ENCODE results near the gene HNRNPM.
"Not testable (repeated sequence)": the region's sequence is repeated elsewhere in the genome, so short reads cannot be mapped to it uniquely, and the experiment has no call there.

The HNRNPM gene

DNA sequence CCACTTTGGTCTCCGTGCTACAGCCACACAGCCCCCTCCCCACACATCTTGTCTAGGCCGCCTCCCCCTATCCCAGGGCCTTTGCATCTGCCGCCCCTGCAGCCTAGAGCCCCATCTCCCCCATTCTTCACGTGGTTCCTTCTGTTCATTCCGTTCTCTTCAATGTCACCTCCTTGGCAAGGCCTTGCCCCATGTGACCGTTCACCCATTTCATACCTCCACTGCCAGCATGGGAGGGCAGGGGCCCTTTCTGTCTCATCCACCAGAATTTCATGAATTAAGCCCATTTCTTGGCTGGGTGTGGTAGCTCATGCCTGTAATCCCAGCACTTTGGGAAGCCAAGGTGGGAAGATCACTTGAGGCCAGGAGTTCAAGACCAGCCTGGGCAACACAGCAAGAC is 15.7 kb upstream of the HNRNPM start:
- DNase-seq: no peak

DNA sequence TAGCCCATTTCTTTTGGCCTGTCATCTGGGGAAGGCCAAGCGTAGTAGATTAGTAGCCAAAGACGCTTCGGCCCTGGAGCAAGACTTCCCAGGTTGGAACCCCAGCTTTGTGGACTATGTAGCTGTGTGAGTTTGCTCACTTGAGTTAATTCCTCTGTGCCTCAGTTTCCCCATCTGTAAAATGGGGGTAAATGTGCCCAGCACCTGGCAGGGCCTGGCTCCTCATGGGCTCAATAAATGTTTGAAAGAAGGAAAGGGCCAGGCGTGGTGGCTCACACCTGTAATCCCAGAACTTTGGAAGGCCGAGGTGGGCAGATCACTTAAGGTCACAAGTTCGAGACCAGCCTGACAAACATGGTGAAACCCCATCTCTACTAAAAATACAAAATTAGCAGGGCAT is 14.9 kb upstream of the HNRNPM start:
- no peak for DNase-seq

DNA sequence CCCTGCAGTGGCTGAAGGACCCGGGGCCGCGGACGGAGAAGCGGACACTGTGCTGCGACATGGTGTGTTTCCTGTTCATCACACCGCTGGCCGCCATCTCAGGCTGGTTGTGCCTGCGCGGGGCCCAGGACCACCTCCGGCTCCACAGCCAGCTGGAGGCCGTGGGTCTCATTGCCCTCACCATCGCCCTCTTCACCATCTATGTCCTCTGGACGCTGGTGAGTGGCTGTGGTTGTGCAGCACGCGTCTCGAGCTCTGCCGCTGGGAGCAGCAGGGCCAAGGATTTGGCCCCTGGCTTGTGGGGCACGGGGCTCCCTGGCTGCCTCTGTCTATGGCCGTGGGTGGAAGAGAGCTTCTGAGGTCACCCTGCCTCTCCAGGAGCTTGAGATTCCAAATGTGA is 14.1 kb upstream of the HNRNPM start:
- no peak for DNase-seq

DNA sequence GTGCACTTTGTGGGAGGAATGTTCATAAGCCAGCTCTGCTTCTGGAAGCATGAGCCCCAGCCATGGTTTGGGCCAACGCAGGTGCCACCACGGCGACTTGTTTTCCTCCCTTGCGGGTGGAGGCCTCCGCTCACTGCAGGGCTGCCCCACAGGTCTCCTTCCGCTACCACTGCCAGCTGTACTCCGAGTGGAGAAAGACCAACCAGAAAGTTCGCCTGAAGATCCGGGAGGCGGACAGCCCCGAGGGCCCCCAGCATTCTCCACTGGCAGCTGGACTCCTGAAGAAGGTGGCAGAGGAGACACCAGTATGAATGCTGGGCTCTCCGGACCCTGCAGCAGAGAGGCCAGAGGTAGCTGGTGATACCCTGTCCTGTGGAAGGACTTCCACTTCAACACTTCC is 6.5 kb upstream of the HNRNPM start:
- DNase-seq: no peak

DNA sequence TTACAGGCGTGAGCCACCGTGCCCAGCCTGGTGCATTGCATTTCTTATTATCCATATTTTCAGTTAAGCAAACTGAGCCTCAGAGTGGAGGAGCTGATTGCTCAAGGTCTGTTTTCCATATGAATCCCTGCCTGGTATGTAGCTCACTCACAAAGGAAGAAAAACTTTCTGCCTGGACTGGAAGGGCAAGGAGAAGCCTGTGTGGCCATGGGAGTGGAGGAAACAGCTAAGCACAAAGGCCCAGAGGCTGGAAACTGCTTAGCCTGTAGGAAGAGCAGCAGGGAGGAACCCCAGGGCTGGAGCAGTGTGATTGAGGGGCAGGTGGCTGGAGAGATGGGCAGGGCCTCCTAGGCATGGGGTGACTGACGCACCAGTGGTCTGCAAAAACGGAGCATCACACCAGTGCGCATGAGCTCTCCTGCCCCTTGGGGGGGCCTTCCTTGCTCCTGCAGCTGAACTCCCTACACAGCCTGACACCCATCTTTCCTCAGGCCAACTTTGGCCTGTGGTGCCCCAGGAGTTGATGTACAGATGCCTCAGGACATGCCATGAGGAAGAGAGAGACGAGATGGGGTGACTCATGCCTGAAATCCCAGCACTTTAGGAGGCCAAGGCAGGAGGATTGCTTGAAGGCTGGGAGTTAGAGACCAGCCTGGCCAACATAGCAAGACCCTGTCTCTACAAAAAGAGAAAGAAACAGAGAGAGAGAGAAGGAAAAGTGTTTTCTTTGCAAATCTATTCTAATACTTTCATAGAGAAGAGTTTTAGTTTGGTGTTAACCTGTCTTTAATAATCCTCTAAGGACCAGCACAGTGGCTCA is 2.8 kb upstream of the HNRNPM start:
- peak; percentile 61 for DNase-seq

DNA sequence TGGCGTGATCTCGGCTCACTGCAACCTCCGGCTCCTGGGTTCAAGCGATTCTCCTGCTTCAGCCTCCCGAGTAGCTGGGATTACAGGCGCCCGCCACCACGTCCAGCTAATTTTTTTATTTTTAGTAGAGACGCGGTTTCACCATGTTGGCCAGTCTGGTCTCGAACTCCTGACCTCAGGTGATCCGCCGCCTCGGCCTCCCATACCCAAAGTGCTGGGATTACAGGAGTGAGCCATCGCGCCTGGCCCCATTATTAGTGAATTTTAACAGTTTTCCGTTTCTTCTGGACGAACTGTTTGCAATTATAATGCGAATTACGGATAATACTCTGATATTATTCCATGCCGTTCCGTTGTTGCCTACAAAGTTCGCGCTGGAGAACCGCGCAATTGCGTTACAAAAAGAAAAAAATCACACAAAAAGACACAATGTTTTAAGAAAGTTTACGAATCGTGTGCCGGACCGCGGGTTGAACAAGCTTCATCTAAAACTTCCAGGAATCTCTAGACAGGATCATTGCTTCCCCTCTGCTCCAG is 567 bp upstream of the HNRNPM start:
- not testable (repeated sequence) for DNase-seq

DNA sequence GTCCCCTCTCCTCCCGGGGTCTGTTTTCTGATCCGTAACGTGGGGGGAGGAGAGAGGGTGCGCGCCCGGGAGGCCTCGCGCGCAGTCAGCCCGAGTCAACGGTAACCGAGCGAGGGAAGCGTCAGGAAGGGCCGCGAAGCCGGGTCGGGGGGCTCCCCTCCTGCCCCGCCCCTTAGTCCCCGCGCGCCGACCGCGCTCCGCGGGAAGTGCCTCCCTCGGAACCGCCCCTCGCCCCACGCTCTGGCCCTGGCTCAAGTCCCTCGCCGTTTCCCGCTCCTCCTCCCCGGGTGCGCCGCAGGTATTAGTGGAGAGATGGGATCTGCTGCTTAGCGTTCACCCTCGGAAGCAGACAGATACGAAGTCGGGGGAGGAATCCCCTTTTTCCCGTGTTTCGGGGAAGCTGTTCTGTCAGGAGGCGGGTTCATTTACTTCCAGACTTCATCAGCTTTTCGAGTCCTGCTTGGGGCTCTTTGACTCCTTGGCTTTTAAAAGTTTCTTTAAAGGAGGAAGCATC is 770 bp downstream of the HNRNPM start:
- DNase-seq: no peak

DNA sequence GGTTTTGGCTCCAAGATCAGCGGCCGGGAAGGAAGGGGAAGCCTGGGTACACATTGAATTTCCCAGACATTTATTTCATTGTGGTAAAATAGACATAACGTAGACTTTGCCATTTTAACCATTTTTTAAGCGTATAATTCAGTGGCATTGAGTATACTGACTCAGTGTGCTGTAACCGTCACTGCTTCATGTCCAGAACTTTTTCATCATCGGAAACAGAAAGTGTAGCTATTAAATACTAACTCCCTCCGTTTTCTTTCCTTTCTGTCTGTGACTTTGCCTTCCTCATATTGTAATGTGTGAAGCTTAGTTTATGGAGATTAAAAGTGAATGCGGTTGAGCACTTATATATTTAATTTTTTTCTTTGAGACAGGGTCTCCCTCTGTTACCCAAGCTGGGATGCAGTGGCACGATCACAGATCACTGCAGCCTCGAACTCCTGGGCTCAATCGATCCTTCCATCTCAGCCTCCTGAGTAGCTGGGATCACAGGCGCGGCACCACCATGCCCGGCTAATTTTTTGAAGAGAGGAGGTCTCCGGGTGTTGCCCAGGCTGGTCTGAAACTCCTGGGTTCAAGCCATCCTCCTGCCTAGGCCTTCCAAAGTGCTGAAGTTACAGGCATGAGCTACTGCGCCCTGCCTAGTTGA is 1.4 kb downstream of the HNRNPM start:
- DNase-seq: no peak

DNA sequence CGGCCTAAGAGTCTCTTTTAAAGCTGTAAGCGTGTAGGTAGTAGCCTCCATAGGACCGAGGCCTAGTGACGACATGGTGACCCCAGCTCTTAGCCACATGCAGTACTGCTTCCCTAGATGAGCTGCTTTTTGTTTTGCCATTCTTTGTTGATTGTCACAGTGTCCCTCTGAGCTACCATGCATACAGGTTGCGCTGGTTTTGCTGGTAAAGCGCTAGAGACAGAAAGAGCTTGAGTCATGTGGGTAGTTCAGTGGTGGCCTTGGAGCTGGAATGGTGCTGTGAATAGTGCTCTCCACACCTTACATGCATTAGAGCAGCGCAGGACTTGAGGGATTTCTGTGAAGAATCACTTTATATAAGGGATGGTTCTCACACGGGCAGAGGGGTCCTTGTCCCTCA is 5.1 kb downstream of the HNRNPM start:
- DNase-seq: peak; percentile 75

DNA sequence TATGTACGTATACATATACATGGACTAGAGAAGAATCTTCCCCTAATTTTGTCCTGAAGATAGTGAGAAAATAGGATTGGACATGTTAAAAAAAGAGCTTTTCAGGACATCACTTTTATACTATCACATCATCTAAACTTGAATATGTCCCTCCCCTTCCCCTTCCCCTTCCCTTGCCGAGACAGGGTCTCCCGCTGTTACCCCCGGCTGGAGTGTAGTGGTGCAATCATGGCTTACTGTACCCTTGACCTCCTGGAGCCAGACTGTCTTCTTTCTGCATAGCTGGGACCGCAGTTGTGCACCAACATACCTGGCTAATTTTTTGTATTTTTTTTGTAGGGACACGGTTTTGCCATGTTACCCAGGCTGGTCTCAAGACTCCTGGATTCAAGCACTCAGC is 6.6 kb downstream of the HNRNPM start:
- no peak for DNase-seq

DNA sequence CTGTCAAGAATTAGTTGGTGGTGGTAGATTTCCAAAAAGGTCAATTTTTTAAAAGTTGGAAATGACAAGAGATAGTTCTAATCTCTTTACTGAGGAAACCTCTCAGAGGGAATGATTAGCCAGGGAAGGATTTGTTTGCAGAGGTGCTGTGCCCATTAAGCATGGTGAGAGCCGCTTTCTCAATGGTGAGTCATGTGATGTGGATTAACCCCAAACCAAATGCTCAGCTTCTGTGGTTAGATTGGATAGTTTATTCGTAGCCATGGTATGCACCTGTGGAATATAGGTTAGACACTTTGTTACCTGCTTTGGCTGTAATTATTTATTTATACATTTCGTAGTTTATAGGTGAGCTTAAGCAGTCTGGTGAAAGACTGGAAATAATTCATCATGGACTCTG is 7.1 kb downstream of the HNRNPM start:
- DNase-seq: no peak

DNA sequence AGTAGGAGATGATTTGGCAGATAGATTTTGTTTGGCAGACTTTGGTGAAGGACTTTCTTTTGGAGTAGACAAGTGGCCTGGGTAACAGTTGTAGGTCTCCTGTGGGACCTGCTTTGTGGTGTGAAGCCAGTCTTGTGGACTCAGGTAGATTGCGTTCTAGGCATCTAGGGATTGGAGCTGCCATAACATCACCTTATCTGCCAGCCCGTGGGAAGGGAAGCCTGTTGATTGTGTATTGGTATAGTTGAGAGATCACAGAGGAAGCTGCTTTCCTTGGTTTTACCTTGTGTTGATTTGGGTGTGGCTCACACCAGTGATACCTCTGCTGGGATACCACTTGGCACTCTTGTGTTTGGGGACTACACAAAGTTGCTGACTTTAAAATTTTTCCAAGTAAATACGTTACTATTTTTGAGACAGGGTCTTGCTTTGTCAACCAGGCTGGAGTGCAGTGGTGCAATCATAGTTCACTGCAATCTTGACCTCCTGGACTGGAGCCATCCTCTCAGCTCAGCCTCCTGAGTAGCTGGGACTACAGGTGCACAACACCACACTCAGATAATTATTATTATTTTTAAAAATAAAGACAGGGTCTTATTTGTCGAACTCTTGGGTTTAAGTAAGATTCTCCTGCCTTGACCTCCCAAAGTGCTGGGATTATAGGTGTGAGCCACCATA is 7.8 kb downstream of the HNRNPM start:
- no peak for DNase-seq

DNA sequence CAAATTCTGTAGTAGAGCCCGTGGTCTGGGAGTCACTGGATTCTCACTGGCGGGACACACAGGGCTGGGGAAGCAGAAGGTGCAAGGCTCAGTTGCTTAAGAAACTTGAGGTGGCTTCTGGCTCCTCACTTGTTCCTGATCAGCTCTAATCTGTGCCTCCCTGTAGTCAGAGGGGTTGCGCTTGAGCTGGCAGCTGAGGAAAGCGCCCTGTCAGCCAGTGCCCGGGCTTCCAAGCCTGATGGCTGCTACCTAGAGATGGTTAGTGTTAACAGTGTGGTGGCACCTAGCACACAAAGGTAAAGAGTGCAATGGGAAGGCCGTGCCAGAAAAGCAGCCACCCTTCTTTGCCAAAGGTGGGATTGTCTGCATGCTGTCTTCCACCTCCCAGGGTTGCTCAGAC is 8.8 kb downstream of the HNRNPM start:
- no peak for DNase-seq

DNA sequence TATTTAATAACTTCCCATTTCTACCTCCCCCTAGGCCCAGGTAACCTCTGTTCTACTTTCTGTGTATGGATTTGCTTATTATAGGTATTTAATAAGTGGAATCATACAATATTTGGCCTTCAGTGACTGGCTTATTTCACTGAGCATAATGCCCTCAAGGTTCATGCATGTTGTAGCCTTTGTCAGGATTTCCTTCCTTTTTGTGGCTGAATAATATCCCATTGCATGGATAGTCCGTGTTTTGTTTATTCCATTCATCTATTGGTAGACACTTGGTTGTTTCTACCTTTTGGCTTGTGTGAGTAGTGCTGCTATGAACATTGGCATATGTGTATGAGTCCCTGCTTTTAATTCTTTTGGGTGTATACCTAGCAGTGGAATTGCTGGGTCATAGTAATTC is 9.4 kb downstream of the HNRNPM start:
- no peak for DNase-seq

DNA sequence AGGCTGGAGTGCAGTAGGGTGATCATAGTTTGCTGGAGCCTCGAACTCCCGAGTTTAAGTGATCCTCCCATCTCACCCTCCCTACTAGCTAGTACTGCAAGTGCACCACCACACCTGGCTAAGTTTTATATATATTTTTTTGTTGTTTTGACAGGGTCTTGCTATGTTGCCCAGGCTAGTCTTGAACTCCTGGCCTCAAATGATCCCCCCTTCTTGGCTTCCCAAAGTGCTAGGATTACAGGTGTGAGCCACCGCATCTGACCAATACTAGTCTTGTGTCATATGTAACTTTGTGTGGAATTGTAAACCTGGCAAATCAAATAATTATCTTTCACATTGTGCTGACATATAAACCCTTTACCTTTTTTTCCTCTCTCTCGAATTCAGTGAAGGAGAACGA is 10.2 kb downstream of the HNRNPM start:
- DNase-seq: no peak

DNA sequence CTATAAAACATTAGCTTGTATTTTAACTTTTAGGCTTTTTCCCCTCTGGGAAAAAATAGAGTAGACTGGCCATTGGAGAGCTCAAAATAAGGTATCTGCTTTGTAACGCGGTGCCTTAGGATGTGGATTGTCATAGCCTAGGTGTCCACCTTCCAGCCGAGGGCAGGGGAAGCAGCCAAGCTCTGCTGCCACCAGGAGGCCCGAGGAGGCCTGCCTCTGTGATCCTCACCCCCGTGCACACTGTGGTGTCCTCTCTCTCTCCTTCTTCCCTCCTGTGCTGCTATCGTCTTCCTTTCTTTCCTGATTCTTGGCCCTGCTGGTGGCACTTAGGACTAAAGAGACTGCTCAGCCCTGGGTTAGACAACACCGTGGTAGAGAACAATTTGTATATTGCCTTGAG is 11.3 kb downstream of the HNRNPM start:
- peak; percentile 71 for DNase-seq

DNA sequence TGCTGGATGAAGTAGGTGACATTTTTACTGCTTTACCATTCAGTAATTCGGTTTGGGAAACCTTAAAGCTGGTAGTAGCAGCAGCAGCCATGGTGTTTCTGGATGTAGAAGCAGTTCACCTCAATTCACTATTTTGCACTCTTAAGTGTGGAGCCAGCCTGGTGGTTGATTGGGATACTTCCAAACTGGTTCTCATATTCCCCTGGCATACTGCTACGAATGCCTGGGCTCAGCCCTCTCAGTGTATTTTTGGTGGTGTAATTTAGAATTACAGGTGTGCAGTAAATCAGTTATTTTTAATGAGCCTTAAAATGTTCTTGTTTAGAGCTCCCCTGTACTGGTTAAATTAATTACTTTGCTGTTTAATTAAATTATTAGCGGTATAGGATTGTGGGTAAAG is 12.4 kb downstream of the HNRNPM start:
- DNase-seq: no peak

DNA sequence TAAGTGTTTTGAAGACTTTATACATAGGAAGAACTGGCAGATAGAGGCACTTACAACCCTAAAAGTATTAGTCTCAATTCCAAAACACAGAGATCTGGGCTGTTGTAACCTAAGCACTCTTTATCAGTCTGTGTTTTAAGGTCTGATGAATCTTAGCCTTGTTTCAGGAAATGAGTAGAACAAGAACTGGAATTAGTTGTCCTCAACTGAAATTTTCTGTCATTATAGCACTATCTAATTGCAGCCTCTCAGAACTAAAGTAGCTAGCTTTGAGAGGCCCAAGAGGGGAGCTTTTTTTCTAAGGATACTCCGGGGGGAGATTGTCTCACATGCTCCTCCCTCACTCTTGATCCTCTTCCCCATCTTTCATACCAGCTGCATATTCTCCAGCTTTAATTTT is 13.1 kb downstream of the HNRNPM start:
- no peak for DNase-seq

DNA sequence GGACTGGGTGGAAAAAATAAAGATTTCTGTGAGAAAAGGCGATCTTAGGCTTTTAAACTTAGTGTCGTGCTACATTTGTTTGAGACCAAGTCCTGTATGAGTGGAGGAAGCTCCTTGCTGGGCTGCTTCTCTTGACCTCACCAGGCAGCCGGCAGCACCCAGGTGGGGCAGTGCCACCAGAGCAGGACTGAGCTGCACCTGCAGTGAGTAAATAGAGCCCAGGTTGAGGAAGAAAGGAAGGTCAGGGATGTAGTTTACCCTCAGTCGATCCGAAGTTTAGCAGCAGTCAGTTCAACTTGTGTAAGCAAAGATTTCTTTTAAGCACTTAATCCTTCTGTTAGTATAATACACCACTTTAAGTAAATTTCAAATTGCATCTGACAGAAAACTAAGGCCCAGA is 13.6 kb downstream of the HNRNPM start:
- no peak for DNase-seq

DNA sequence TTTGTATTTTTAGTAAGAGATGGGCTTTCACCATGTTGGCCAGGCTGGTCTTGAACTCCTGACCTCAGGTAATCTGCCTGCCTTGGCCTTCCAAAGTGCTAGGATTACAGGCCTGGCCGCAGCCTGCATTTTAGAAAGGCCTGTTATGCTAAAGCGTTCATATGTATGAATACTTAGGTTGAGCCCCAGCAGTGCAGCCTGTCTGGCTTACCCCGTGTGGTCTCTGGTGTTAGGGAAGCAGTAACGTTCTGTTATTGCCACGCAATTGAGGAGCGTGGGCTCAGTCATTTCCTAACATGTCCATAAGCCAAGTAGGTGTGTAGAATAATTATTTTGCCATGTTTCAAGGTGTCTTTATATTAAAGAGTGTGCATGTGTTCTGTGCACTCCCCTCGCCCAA is 14.3 kb downstream of the HNRNPM start:
- no peak for DNase-seq

DNA sequence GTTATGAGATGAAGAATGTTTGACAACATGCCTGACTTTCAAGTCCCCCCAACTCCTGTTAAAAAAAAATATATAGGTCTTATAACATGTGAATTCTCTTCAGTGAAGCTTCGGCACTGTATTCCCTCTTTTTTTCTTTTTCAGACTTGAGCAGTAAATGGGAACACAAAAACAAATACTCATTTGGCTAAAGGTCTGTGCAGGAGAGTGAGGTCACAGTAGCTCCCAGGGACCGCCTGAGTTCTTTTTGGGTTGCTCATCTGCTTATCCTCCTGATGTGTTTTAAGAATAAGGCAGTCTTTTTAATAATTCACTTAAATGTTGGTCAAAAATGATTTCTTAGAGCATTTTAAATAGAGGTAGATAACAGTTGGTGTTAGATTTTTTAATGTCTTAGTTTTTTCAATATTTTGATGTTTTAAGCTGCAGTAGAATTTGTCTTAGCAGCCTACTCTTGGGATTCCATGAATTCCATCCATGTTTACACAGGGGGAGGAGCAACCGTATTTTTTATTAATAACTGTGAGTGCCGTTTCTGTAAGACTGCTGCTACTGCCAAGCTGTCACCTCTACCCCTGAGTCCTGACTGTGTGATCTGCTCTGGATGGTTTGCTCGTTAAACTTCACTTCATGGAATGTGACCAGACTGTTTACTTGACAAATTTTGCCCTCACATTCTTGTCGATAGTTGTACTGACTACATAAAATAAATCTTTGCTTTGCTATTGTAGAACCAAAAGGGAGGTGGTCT is 14.9 kb downstream of the HNRNPM start:
- DNase-seq: no peak

DNA sequence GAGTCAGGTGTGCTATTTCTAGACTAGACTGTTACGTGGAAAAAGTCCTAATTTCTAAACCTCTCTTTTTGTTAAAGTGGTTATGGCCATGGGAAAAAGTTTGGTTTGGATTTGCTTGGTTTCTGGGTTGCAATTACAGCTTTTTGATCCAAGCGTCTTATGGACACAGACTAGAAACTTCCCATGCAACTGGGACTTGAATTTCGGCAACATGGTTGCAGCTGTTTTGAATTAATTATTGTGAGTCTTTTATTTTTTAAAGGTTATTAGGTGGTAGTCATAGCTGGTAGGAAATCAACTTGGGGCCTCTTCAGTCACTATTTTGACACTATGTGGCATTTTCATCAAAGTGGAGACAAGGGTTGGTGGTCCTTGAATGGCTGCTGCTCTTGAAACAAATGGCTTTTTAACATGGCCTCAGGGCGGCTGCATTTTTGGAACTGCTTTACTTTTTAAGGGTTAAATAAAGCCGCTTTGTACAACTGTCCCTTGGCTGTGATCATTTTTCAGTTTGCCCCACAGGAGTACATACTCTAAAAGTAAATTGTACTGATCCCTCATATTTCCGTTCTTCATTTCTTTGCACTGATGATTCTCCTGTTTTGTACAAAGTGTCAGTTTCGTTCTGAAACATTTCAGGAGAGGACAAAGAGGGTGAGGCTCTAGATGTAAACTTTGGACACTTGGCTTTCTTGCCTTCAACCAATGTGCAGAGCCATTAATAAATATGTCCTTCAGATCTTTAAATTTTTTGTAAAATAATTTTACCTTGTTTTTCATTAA is 15.9 kb downstream of the HNRNPM start:
- no peak for DNase-seq

All from islet precursor cell (in vitro differentiated cells).